DOHH2 (cell line): Measurements from ENCODE around the gene SLC22A1.

Experiments used
- CTCF ChIP-seq: fragments of 200-600 bp; sonication (generic); IDR thresholded peaks from one replicate; pipeline ENCODE4 v1.5.1; 2014; ENCODE audit warnings: antibody characterized with exemption, mild to moderate bottlenecking, low read depth, low read length; ENCODE audit not compliant: poor library complexity, severe bottlenecking
- EZH2phosphoT487 ChIP-seq: fragments of 200-600 bp; sonication (generic); IDR thresholded peaks from 2 replicates; pipeline ENCODE4 v1.6.1; 2017; ENCODE audit warnings: borderline replicate concordance, mild to moderate bottlenecking, antibody characterized with exemption, low read length, moderate library complexity, mixed read lengths

DNA sequence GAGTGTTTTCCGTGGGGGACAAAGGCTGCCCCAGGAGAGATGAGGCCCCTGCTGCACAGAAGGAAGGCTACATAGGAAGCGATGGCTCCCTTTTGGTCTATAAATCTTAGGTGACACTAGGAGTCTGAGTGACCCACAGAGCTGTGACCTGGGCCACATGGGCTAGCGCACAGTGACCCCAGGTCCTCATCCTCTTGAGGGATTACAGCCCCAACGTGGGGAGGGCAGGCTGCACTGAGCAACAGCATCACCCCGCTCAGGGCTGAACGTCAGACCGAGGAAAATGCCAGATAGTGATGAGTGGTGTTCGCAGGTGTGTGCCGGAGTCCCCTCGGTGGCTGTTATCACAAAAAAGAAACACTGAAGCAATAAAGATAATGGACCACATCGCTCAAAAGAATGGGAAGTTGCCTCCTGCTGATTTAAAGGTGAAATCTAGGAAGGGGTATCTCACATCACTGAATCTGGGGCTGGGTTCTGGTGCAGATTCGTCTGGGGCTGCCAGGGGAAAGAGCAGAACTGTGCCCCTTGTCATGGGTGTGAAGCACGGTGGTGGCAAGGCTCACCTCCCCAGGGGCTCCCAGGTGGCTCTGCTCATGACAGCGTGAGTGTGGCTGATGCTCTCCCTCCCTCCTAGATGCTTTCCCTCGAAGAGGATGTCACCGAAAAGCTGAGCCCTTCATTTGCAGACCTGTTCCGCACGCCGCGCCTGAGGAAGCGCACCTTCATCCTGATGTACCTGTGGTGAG is 14.5 kb downstream of the SLC22A1 start:
- no peak for TF ChIP-seq CTCF
- TF ChIP-seq EZH2phosphoT487, result no peak
